SIG-M5 treated with dmso at 0.1 percent for 504 hours (cell line): ENCODE data around the gene PTCH1.

Experiments
- DNase-seq: peaks from one replicate; lab custom pipeline; 2025; ENCODE audit not compliant: unreplicated experiment; lab: John Stamatoyannopoulos, UW

Gene PTCH1

DNA sequence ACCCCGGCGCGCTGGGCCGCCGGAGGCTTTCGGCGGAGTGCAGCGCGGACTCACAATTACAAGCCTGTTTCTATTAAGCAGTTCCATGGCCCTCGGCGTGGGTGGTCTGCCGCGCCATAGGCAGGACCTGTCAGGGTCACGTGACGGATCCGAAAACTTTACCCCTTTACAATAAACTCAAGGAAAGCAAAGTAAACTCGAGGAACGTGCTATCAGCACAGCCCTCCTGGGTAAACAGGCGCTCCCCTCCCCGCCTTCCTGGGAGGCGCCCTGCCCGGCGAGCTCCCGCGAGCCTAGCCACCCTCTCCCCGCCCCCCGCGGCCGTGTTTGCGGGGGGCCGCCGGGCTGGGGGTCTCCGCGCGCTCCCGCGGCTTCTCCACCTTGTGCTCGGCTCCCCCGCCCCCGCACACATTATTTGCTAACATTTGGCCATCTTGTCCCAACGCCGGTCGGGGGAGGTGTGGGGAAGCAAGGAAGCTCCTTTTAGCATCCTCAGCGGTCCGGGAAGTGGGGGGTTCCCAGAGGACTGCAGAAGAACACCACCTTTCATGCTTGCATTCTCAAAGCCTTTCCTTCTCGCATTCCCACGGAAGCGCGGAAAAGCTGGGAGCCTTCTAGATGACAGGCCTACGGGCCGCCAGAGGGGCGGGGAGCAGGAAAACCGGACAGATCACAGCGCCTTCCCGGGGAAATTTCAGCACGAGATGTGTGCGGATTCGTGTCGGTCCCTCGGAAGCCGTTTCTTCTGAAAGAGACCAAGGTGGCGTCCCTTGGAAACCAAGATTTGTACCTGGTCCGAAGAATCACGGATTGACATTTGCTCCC, at the start of gene PTCH1:
PTCH1 (minus strand) TSS at position 238 of the 825 bp plus-strand sequence.
- DNase-seq: peak; percentile 3

DNA sequence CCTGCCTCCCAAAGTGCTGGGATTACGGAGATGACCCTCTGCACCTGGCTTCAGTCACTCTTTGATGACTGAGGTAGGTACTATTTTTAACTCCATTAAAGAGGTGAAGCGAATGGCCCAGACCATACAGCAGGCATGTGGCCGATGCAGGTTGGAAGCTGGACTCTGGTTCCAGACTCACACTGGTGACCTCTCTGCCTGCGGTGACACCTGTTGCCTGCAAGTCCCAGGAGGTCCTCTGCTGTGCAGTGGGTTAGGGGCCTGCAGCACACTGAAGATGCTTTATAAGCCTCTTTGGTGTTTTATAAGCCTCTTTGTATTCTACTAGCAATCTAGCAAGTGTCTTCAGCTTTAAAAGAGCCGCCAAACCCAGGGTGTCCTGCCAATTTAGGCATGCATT, 49.2 kb upstream of the PTCH1 start:
- no peak for DNase-seq

DNA sequence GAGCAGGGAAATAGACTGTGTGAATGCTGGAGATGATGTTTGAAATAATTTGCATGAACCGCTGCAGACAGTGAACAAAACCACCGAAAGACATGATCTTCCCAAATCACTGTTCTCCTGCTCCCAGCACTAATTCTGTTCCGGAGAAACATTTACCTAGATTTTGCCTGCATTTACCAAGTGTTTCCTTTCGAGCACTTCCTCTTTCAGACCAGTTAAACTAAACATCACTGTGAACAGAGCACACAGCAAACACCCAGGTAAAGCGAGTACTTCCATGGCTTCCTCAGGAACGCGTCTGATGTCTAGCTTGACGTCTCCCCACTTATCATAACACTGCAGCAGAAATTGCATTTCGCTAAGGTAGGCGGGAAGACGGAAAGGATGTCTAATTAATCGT, 45.1 kb upstream of the PTCH1 start:
- DNase-seq: no peak

DNA sequence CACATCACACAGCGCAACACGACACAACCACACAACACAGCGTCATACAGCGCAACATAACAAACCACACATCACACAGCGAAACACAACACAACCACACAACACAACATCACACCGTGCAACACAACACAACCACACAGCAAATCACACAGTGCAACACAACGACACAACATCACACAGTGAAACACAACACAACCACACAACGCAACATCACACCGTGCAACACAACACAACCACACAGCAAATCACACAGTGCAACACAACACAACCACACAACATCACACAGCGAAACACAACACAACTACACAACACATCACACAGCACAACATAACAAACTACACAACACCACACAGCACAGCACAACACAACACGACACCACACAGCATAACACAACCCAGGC, 40.4 kb upstream of the PTCH1 start:
- no peak for DNase-seq

DNA sequence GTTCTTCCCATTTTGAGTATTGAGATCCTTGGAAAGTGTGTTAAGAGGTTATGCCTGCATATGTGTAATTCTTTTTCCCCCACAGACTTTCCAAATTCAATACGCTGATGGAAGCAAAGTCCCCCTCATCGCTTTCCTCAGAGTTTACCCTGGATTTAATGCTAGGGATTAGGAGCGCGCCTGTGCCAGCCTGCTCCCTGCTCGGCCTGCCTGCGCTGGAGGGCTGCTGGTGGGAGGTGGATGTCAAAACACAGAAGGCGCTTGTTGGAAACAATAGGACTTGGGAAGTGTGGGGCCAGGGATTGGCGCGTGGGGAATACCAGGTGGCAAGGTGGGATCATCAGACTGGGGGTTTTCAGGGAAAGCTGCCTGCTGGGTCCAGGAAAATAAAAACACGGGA, 39.8 kb upstream of the PTCH1 start:
- DNase-seq: no peak

DNA sequence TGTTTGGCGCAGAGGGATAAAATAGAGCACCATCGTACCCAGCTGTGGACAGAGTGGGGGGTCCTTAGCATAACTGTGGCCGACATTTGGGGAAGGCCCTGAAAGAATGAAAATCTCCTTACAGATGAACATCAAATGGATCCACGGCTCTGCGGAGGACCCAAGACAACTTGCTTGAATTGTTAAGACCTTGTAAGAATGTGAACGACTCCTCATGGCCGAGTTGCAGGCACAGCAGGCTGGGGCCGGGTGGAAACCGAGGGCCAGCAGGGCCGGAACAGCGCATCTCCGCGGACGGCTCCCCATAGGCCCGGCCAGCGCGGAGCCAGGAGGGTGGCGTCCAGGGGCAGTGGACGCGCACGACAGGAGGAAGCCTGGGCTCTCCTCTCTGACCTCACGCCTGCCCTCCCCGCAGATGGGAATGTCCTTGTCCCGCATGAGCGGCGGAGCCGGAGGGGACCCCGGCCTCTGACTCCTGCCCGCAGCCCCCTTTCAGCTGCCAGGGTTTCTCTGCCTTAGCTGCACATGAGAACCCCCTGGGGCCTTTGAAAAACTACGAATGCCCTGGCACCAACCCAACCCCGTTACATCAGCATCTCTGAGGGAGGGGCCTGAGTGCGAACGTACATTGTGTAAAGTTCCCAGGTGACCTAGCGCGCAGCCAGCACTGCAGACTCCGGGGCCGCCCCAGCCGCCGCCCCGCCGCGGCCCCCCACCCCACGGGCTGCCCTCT, 36.2 kb upstream of the PTCH1 start:
- DNase-seq: no peak

DNA sequence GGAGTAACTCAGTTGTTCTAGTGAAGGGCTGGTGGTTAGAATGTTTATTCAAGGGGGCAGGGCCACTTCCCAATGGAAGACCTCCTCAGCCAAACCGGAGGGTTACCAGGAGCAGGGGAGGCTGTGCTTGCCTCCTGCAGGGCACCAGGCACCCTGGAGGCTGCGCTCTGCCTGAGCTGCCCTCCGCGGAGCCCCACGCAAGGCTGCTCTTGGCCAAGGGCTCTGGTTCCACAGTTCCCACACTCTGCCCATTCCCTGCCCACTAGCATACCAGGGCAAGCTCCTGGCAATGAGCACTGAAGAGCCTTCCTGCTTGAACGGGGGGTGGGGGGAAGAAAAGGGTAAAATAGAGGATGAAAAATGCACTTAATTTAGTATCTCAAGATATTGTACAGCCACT, 35.5 kb upstream of the PTCH1 start:
- DNase-seq: no peak

DNA sequence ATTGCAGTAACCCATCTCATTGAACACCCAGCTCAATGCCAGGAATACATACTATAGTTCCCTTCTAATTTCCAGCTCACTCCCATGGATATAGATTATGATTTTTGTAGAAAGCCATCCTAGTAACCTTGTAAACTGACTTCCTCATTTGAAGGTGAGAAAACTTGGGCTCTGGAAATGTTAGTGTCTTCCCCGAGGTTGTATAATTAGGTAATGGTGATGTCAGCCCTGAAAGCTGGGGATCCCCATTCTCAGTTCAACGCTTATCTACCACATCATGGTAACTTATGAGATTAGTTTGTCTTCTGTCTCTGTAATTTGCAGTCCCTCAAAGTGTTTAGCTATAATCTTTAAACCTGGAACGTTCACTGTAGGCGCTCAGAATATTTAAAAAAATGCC, 34.6 kb upstream of the PTCH1 start:
- DNase-seq: no peak

DNA sequence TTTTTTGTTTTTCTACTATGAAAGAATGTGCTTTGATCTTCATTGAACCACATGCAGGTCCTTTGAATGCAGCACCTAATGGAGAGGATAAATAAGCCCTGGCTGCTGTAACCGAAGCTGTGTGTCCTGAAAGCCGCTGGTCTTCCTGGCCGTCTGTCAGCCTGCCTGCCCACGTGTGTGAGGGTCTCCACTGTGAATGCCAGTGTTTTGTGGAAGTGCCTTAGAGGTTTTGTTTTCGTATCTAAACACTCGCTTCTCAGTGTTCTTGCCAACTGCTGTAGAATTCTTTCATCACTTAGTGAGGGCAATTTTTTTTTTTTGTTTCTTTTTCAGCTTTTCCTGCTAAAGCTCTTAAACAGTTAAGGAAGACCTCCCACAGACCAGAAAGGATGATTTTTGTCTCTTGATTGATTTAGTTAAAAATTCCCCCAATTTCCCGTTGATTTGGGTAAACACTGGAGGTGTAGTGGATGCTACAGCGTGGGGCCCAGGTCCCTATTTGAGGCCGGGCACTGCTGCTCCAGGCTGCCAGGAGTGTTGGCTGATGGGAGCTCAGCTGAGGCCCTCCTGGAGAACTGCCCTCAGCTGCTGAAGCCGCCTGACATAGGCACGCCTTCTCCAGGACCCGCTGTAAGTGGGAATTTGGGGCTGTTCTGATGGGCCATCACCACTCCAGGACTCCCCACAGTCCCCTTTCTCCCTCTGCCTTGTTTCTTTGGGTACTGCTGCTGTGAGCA, 29.2 kb upstream of the PTCH1 start:
- DNase-seq: no peak

DNA sequence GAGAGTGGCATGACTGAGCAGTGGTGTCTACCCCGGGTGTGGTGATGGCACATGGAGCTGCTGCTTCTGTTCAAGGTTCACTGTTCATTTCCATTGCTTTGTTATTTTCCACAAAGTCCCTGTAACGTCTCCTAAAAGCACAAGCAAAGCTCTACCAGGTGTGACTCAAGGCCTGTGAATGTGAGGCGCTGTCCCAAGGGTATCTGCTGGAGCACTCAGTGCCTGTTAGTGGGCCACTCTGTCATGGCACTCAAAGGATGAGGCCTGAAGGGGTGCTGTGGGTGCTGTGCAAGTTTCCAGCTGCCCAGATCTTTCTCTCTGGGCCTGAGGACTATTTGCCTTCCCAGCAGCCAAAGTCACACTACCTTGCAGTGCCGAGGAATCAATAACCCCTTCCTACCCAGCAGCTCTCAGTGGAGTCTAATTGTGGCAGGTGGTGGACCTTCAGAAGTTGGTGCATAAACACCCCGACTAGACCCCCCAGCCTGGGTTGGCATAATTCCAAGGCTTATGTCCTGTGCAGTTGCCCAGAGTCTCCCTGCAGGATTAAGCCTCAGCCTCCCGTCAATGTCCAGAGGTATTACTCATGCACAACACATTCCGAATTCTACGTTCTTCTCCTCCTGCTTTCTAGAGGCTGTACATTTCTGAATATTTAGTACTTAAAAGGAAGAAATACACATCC, 17.4 kb upstream of the PTCH1 start:
- DNase-seq: no peak

DNA sequence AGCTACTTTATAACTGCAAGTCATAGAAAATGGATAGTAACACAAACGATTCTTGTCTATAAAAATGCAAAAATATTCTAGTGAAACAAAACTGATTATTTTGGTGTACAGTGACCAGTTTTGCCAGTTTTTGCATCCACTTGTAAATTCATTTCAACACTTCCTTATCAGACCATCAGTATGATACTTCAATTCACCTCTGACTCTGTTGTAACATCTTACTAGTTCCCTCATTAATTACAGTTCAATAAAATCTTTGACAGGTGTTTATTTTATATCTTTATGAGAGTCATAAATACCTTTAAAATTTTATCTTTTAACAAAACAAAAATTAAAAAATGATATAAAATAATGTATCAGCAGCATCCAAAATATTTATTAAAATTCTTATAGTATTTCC, 13.1 kb upstream of the PTCH1 start:
- DNase-seq: no peak

DNA sequence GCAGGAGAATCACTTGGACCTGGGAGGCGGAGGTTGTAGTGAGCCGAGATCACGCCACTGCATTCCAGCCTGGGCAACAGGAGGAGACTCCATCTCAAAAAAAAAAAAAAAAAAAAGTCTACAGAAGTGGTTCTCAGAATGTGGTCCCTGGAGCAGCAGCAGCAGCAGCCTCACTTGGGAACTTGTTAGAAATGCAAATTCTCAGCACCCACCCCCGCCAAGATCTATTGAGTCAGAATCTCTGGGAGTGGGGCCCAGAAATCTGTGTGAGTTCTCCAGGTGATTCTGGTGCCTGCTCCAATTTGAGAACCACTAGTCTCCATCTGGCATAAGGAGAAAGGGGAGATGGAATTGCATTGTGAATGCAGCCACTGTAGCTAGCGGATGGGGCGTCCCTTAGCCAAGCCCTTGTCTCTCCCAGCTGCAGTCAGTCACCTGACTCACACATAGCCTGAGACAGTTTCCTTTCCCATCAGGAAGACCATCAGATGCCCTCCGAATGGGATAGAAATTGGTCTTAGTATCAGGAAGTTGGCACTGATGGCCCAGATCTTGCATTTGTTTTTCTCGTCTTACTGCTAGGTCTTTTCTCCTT, 12.2 kb upstream of the PTCH1 start:
- DNase-seq: no peak

DNA sequence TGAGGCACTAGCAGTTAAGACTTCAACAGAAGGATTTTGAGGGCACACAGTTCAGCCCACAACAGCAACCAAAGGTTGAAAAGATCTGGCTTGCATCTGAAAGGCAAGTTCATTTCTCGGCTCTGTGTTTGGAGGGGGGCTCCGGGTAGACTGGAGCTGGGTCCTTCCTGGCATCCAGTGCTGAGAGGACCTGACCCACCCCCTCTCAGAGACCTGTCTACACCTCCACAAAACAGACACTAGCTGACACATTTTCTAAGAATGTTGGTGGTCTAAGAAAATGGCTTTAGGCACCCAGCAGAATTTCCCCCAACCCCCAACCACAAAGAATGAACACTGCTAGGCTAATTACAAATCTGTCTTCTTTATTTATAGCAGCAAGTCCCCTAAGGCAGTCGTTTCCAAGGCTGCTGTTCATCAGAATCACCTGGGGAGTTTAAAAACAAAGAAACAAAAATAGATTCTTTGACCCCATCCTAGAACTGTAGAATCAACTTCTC, 6.2 kb upstream of the PTCH1 start:
- no peak for DNase-seq

DNA sequence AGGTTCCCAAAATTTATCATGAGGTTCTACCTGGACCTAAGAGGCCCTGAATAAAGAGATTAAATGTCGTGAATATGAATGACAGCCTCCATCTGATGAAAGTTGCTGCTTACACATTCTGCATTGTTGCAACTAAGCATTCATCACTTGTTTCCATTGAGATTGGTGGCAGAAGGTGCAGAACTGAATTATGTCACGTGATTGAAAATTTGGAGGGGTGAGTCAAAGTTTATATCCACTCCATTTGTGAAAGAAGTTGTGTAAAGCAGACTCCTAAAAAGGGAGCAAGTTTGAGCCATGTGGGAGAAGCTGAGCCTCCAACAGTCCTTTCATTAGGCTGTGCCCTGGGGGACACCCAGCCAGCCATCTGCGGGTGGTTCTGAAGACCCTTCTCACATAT, 4.9 kb upstream of the PTCH1 start:
- DNase-seq: no peak

DNA sequence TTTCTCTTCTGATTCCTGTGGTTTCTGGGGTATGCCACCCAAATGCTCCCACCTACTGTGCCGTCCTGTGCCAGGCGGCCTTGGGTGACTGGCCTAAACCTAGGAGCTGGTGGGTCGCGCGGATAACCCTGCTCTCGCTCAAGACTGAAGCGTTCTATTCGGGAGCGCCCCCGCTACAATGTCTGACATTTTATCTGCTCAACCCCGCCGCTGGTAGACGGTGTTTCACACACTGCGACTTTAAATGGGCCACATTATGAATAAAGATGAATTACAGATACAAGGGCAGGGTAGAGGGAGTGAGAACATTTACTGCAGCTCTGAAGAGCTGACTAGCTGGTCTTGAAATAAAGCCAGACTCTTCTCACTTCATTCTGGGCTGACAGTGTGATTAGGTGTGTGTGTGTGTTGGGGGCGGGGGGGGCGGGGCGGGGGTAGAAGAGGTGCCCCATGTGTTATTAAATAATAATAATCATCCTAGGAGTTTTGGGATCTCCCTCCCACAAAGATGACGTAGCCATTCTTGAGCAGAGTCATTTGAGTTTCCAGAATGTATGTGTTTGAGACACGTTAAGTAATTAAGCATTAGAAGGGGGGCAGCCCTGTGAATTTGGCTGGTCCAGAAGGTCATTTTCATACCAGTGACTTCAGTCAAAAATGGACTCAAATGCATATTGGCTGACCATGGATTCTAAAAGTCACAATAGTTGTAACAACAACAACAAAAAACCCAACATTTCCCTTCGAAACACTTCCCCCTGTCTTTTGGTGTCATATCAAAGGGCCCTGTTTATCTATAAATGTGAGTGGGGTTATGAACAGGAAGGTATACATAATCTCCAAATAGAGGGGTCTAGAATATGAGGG, 1.0 kb upstream of the PTCH1 start:
- DNase-seq: no peak

DNA sequence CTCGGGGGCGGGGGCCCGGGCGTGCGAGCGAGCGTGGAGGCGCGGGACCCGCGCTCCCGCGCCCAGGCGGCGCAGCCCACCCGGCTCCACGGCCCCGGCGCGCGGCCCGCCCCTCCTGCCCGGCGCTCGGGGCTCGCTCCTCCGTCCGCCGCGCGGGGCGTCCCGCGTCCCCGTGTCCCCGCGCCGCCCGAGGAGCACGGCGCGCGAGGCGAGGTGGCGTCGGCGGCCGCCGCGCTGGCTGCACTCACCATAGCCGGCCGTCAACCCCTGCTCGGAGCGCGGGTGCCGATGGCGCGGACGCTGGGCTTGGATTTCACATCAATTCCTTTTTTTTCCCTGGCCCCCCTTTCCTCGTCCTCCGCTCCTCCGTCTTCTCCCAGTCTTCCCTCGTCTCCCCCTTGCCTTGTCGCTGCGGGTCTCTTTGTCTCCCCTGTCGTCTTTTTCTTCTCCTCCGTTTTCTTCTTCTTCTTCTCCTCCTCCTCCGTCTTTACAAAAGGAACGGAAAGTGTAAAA, 494 bp downstream of the PTCH1 start:
- DNase-seq: no peak

DNA sequence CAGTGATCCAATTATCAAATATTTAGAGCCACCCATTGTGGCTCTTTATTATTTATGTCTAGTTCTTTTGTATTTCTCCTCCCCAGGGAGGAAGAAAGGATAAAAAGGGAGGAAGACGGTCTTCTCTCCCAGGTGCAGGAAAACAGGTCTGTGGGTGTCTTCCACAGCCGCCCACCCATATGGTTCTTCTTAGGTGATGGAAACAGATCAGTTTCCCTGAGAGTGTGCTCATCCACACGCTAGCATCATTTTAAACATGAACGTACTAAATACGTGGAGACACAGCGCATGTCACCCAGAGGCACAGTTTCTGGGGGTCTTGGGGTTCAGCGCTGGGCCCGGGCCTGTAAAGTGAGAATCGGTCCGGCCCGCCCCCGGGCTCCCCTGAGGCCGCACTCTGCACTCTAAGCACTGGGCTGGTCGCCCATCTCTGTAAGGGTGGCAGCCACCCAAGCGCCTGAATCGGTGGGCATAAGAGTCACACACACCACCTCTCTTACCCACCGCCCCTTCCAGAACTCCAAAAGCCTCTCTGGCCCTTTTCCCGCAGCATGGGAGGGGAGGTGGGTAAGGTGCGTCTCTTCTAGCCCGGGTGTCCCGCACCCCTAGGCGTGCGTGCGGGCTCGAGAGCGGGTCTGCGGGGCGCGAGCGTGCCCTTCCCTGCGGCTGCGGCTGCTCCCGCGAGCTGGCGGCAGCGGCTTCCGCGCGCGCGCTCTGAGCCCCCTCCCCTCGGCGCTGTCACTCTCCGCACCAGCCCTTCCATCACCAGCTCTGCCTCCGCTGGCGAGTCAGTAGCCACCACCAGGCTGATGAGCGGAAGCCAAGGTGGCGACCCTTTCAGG, 1.3 kb downstream of the PTCH1 start:
- DNase-seq: no peak

DNA sequence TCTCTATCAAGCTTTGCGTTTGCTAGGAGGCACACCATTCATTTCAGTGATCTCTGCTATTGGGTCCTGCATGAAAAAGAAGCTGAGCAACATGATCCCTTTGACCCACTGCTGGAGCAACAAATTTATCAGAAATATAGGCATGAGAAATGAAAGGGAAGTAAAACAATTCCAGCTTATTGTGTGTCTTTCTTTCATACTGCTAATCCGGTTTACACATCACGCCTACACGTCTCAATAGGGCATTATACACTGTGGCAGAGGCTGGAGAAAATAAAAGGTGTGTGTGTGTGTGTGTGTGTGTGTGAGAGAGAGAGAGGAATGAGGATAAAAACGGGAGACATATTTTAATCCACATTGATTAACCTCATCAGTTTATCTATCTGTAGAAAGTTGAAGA, 2.4 kb downstream of the PTCH1 start:
- no peak for DNase-seq

DNA sequence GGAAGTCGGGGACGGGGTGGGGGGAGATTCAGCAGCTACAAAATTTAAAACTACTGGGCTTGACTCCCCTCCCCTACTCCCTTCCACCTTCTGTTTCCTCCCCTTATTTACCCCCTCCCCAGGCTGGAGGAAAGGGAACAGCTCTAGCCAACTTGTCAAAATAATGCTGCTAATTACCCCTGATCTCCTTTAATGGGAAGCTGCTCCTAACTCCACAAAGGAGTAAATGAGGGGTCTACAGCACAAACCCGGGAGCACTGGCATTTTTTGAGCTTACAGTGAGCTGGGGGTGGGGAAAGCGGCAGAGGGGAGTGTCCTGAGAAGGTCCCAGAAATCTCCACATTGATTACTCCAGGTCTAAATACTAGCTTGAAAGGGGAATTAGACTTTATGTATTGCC, 3.1 kb downstream of the PTCH1 start:
- no peak for DNase-seq
